HepG2 (cell line): ENCODE results near the gene PEX13. TPM values are rescaled to one million over a fixed set of nuclear protein-coding genes. Genes with fewer than 3 reads are reported as not detected.

Source experiments
- BRCA1 ChIP-seq: sonication (generic); formaldehyde crosslinking; IDR thresholded peaks from 2 replicates; pipeline ENCODE4 v1.4.0; 2020; ENCODE audit warnings: missing genetic modification reagents
- BRD4 ChIP-seq: sonication (generic); formaldehyde crosslinking; IDR thresholded peaks from 2 replicates; pipeline ENCODE4 v1.4.0; 2020; ENCODE audit warnings: missing genetic modification reagents
- ETV5 ChIP-seq: IDR thresholded peaks from 2 replicates; pipeline ENCODE4 v1.6.1; 2018; ENCODE audit warnings: missing biosample characterization, missing genetic modification reagents, inconsistent platforms, borderline replicate concordance
- FOXA1 ChIP-seq, 2 experiments: fragments of 450-650 bp in 1 of 2; sonication (generic) in 1 of 2; formaldehyde crosslinking in 1 of 2; IDR thresholded peaks; 2 replicates each; pipeline versions ENCODE4 v1.4.0 to v1.6.1; 2016 to 2020; ENCODE audit warnings: missing genetic modification reagents in 1 of 2
- FOXP1 ChIP-seq, 2 experiments: fragments of 450-650 bp in 1 of 2; IDR thresholded peaks; 2 replicates each; pipeline ENCODE4 v1.6.1; 2017 to 2018; ENCODE audit warnings: antibody characterized with exemption in 1 of 2
- GATA4 ChIP-seq: sonication (generic); IDR thresholded peaks from 2 replicates; pipeline ENCODE4 v1.6.1; 2016; ENCODE audit warnings: antibody characterized with exemption, low read depth, borderline replicate concordance
- GATAD2A ChIP-seq: IDR thresholded peaks from 2 replicates; pipeline ENCODE4 v1.6.1; 2016
- HOXA9 ChIP-seq: sonication (generic); formaldehyde crosslinking; IDR thresholded peaks from 2 replicates; pipeline ENCODE4 v1.8.1; 2022; ENCODE audit warnings: missing genetic modification reagents, mild to moderate bottlenecking, moderate library complexity, borderline replicate concordance
- KLF16 ChIP-seq, 2 experiments: sonication (generic) in 1 of 2; formaldehyde crosslinking in 1 of 2; IDR thresholded peaks; 2 replicates each; pipeline versions ENCODE4 v1.6.1 to v1.8.0; 2016 to 2023; ENCODE audit warnings: missing genetic modification reagents in 2 of 2, missing compliant biosample characterization in 1 of 2
- MTA1 ChIP-seq: sonication (generic); formaldehyde crosslinking; IDR thresholded peaks from 2 replicates; pipeline ENCODE4 v1.4.0; 2020; ENCODE audit warnings: missing genetic modification reagents, mild to moderate bottlenecking, borderline replicate concordance
- MXD4 ChIP-seq: IDR thresholded peaks from 2 replicates; pipeline ENCODE4 v1.6.1; 2016; ENCODE audit warnings: mild to moderate bottlenecking, missing biosample characterization, missing genetic modification reagents
- MYC ChIP-seq: sonication (generic); formaldehyde crosslinking; IDR thresholded peaks from 2 replicates; pipeline ENCODE4 v1.9.0; 2021; ENCODE audit warnings: missing genetic modification reagents, borderline replicate concordance
- PHF8 ChIP-seq: sonication (generic); formaldehyde crosslinking; IDR thresholded peaks from 2 replicates; pipeline ENCODE4 v1.5.0; 2020; ENCODE audit warnings: missing genetic modification reagents
- PPARG ChIP-seq: conservative IDR thresholded peaks from 2 replicates; pipeline ENCODE4 v1.6.1; 2016; ENCODE audit warnings: missing biosample characterization, missing genetic modification reagents
- PRPF4 ChIP-seq: fragments of 200-400 bp; formaldehyde crosslinking; IDR thresholded peaks from 2 replicates; pipeline ENCODE4 v1.6.1; 2016; ENCODE audit warnings: low read length, low read depth; ENCODE audit not compliant: poor library complexity, severe bottlenecking
- RCOR2 ChIP-seq: IDR thresholded peaks from 2 replicates; pipeline ENCODE4 v1.6.1; 2016; ENCODE audit warnings: missing biosample characterization, missing genetic modification reagents
- SALL2 ChIP-seq: sonication (generic); formaldehyde crosslinking; IDR thresholded peaks from 2 replicates; pipeline ENCODE4 v1.8.1; 2023; ENCODE audit warnings: mild to moderate bottlenecking, missing genetic modification reagents, inconsistent platforms
- SRF ChIP-seq: IDR thresholded peaks from 2 replicates; pipeline ENCODE4 v1.6.1; 2011; ENCODE audit warnings: mild to moderate bottlenecking, low read depth, low read length, moderate library complexity
- TAF15 ChIP-seq: fragments of 200-400 bp; formaldehyde crosslinking; IDR thresholded peaks from one replicate; pipeline ENCODE4 v1.6.1; 2018; ENCODE audit warnings: mild to moderate bottlenecking, low read depth, low read length; ENCODE audit not compliant: poor library complexity, severe bottlenecking
- YEATS2 ChIP-seq: sonication (generic); formaldehyde crosslinking; IDR thresholded peaks from 2 replicates; pipeline ENCODE4 v1.4.0; 2020; ENCODE audit warnings: missing genetic modification reagents, borderline replicate concordance
- ZBTB8A ChIP-seq: sonication (generic); formaldehyde crosslinking; IDR thresholded peaks from 2 replicates; pipeline ENCODE4 v1.4.0; 2020; ENCODE audit warnings: mild to moderate bottlenecking, low read depth, missing genetic modification reagents, borderline replicate concordance
- ZC3H13 ChIP-seq: sonication (generic); formaldehyde crosslinking; IDR thresholded peaks from 2 replicates; pipeline ENCODE4 v1.8.1; 2023; ENCODE audit warnings: mild to moderate bottlenecking, missing genetic modification reagents, moderate library complexity
- ZNF652 ChIP-seq: IDR thresholded peaks from 2 replicates; pipeline ENCODE4 v1.6.1; 2016; ENCODE audit warnings: low read depth, borderline replicate concordance
- ZNF704 ChIP-seq: sonication (generic); formaldehyde crosslinking; IDR thresholded peaks from 2 replicates; pipeline ENCODE4 v1.8.1; 2023; ENCODE audit warnings: mild to moderate bottlenecking, inconsistent platforms, moderate library complexity, missing genetic modification reagents, borderline replicate concordance
- ZNF782 ChIP-seq: sonication (generic); formaldehyde crosslinking; IDR thresholded peaks from 2 replicates; pipeline ENCODE4 v1.4.0; 2020; ENCODE audit warnings: missing genetic modification reagents, mild to moderate bottlenecking, borderline replicate concordance
- ZSCAN31 ChIP-seq: sonication (generic); formaldehyde crosslinking; IDR thresholded peaks from 2 replicates; pipeline ENCODE4 v1.5.0; 2020; ENCODE audit warnings: low read depth, mild to moderate bottlenecking, missing genetic modification reagents
- ZZZ3 ChIP-seq: sonication (generic); formaldehyde crosslinking; IDR thresholded peaks from 2 replicates; pipeline ENCODE4 v1.4.0; 2020; ENCODE audit warnings: missing genetic modification reagents, mild to moderate bottlenecking, borderline replicate concordance
- polyA plus RNA-seq, 8 experiments: library from polyadenylated mRNA; depleted of rRNA in 3 of 8; stranded (reverse) in 7 of 8; unstranded in 1 of 8; fragments of >200 nt; fragmentation: Illumina TruSeq in 4 of 8; extraction: Trizol in 4 of 8; gene quantifications; 2 replicates each; pipeline versions ENCODE4 v1.2.1 to v1.2.3, GENCODE V29; 2011 to 2016; ENCODE audit warnings: low read depth in 4 of 8, missing spikeins in 1 of 8, mixed read lengths in 1 of 8; ENCODE audit not compliant: insufficient read depth in 1 of 8
- total RNA-seq, 5 experiments: library from RNA; depleted of rRNA; stranded (reverse); fragments of >200 nt; fragmentation: Illumina TruSeq; extraction: Trizol; gene quantifications; 2 replicates each; pipeline ENCODE4 v1.2.3, GENCODE V29; 2016; ENCODE audit warnings: low read depth in 1 of 5
- TF ChIP-seq, protein P1 (sequence below): sonication (generic); formaldehyde crosslinking; IDR thresholded peaks from 2 replicates; pipeline ENCODE4 v1.9.0; 2022; ENCODE audit warnings: missing genetic modification reagents, mild to moderate bottlenecking, borderline replicate concordance

PEX13 gene
- total and polyA plus RNA-seq, 2 of the 13 experiments (the other 11 are each of a cell fraction or from before 2014, with no cell fraction given): 47.9 to 75.9 TPM

DNA sequence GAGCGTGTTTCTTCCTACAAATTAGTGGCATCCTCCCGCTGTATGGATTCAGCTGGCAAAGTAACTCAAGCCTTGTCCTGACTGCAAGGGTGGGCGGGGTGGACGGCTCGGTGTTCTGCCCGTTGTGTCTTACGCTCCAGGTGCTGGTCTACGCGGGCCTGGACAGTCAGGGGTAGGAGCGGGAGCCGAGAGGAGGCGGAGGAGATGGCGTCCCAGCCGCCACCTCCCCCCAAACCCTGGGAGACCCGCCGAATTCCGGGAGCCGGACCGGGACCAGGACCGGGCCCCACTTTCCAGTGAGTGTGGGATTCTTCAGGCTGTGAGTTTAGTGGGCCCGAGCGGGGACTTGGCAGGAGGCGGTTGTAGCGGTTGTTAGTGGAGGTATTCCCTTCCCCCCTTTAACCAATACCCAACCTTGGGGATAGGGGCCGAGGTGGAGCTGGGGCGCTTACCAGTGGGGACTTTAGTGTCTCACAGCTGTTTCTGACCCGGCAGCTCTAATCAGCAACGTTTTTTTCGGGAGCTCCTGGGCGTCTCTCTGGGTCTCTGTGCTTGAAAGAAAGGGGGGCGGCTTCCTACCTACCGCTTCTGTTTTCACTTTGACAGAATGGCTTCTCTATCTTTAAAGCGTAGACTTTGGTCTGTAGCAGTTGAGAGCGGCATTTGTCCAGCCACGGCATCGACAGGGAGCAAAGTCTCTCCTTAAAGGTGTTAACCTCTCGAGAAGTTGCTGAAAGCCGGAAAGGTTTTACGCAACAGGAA, at the start of gene PEX13, which contains the start of gene PUS10 (continued):
- peak; percentile 83 for TF ChIP-seq GATA4
- peak; percentile 37 for TF ChIP-seq MTA1
- TF ChIP-seq ZZZ3 (CRISPR knock-in tag): 0 out of 2 replicates have a peak, but pooled peaks have one; percentile 55
- no peak; the same call in 1 of the 2 replicates for TF ChIP-seq GATAD2A (CRISPR knock-in tag)
- TF ChIP-seq, protein P1, sequence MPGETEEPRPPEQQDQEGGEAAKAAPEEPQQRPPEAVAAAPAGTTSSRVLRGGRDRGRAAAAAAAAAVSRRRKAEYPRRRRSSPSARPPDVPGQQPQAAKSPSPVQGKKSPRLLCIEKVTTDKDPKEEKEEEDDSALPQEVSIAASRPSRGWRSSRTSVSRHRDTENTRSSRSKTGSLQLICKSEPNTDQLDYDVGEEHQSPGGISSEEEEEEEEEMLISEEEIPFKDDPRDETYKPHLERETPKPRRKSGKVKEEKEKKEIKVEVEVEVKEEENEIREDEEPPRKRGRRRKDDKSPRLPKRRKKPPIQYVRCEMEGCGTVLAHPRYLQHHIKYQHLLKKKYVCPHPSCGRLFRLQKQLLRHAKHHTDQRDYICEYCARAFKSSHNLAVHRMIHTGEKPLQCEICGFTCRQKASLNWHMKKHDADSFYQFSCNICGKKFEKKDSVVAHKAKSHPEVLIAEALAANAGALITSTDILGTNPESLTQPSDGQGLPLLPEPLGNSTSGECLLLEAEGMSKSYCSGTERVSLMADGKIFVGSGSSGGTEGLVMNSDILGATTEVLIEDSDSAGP: peak; percentile 90
- TF ChIP-seq FOXP1 (IDR thresholded peaks at IDR 0.05): no peak
- TF ChIP-seq FOXP1 (CRISPR knock-in tag; IDR thresholded peaks at IDR 0.05): peak; percentile 86
- TF ChIP-seq SRF: peak; percentile 79
- peak; percentile 77; the same call in 1 of the 2 replicates for TF ChIP-seq YEATS2 (CRISPR knock-in tag)
- peak; percentile 66; the same call in 1 of the 2 replicates for TF ChIP-seq PHF8 (CRISPR knock-in tag)
- TF ChIP-seq PPARG: no peak
- no peak for TF ChIP-seq PRPF4
- peak; percentile 56; the same call in 1 of the 2 replicates for TF ChIP-seq ZBTB8A (CRISPR knock-in tag)
- peak in 1 of 2 experiments; percentile 87; a peak in 2 of 4 replicates for TF ChIP-seq KLF16 (CRISPR knock-in tag; IDR thresholded peaks at IDR 0.05)
- peak; percentile 92 for TF ChIP-seq ZSCAN31
- peak; percentile 84 for TF ChIP-seq TAF15
- peak; percentile 100 for TF ChIP-seq ETV5
- no peak for TF ChIP-seq FOXA1 (IDR thresholded peaks at IDR 0.05)
- TF ChIP-seq FOXA1 (CRISPR knock-in tag; IDR thresholded peaks at IDR 0.05): peak; percentile 47; the same call in 1 of the 2 replicates
- peak; percentile 54; the same call in 1 of the 2 replicates for TF ChIP-seq ZNF782 (CRISPR knock-in tag)
- TF ChIP-seq BRCA1 (CRISPR knock-in tag): no peak
- 0 out of 2 replicates have a peak, but pooled peaks have one; percentile 9 for TF ChIP-seq SALL2 (CRISPR knock-in tag)
- TF ChIP-seq ZNF652 (CRISPR knock-in tag): peak; percentile 86
- no peak for TF ChIP-seq BRD4 (CRISPR knock-in tag)
- peak; percentile 50; the same call in 1 of the 2 replicates for TF ChIP-seq ZNF704 (CRISPR knock-in tag)
- no peak for TF ChIP-seq HOXA9 (CRISPR knock-in tag)
- TF ChIP-seq RCOR2 (CRISPR knock-in tag): peak; percentile 84
- peak; percentile 13; the same call in 1 of the 2 replicates for TF ChIP-seq MYC (CRISPR knock-in tag)
- no peak; the same call in 1 of the 2 replicates for TF ChIP-seq ZC3H13
- TF ChIP-seq MXD4 (CRISPR knock-in tag): peak; percentile 76
